Heart right ventricle (tissue), 16 donors: ENCODE measurements around the gene CYP3A4. TPM values are rescaled to one million over a fixed set of nuclear protein-coding genes. Genes with fewer than 3 reads are reported as not detected.
"Not testable (repeated sequence)": the region's sequence is repeated elsewhere in the genome, so short reads cannot be mapped to it uniquely, and the experiment has no call there.

Experiments used
- ATAC-seq, 8 donors: fragments of 200-7000 bp; cut with Tn5 transposase; one replicate each; pipeline ENCODE4 v1.9.1; 2020; ENCODE audit warnings: mild to moderate bottlenecking in 8 of 8, moderate library complexity in 8 of 8, moderate number of reproducible peaks in 1 of 8
- DNase-seq, 2 donors: peaks; one replicate each; pipeline ENCODE4 v3.0.0-alpha.2; 2020
- H3K27ac ChIP-seq, 10 donors: fragments of 200-600 bp; sonication (generic) in 2 of 10; one replicate each; pipeline versions ENCODE4 v1.5.0 to v1.8.0; 2020 to 2022; ENCODE audit warnings: mild to moderate bottlenecking in 3 of 10
- H3K27me3 ChIP-seq, 7 donors: fragments of 200-600 bp; one replicate each; pipeline ENCODE4 v1.8.0; 2021 to 2022; ENCODE audit warnings: mild to moderate bottlenecking in 2 of 7
- H3K36me3 ChIP-seq, 9 donors: fragments of 200-600 bp; sonication (generic) in 1 of 9; one replicate each; pipeline versions ENCODE4 v1.5.0 to v1.8.0; 2020 to 2022; ENCODE audit warnings: mild to moderate bottlenecking in 2 of 9
- H3K4me1 ChIP-seq, 9 donors: fragments of 200-600 bp; sonication (generic) in 1 of 9; one replicate each; pipeline versions ENCODE4 v1.5.0 to v1.8.0; 2020 to 2022; ENCODE audit warnings: mild to moderate bottlenecking in 4 of 9
- H3K4me3 ChIP-seq, 10 donors: fragments of 200-600 bp; sonication (generic) in 2 of 10; one replicate each; pipeline versions ENCODE4 v1.5.0 to v1.8.0; 2020 to 2022; ENCODE audit warnings: mild to moderate bottlenecking in 7 of 10, moderate library complexity in 2 of 10
- H3K9me3 ChIP-seq, 11 donors: fragments of 200-600 bp in 10 of 11; sonication (generic) in 2 of 11; one replicate each; pipeline versions ENCODE4 v1.5.0 to v1.8.0; 2013 to 2022; ENCODE audit warnings: mild to moderate bottlenecking in 2 of 11, control low read depth in 1 of 11, moderate library complexity in 1 of 11
- WGBS, 2 donors: extraction: QIAGEN DNeasy Blood & Tissue Kit; methylation state at CpG; one replicate each; pipeline ENCODE4 v1.1.7; 2013; ENCODE audit warnings: inconsistent platforms in 1 of 2; 5-methylcytosine and 5-hydroxymethylcytosine counted together
- intact Hi-C, 10 donors: fragments of 100-400 bp; cut with DNase I; formaldehyde crosslinking; loops; one replicate each; pipeline versions ENCODE4 v1.11.1 to v1.14.2; 2022
- polyA plus RNA-seq, 2 donors: library from polyadenylated mRNA; stranded (reverse); fragments of 200-250 nt; gene quantifications; one replicate each; pipeline ENCODE4 v1.2.3, GENCODE V29; 2013
- total RNA-seq, 10 donors: library from RNA; stranded (reverse); fragmentation: NEBNext Ultra II Directional in 3 of 10; extraction: Animal tissue kit (Norgen Biotek cat#: 25700) in 3 of 10; gene quantifications; one replicate each; pipeline versions ENCODE4 v1.2.1 to v1.2.4, GENCODE V29; 2021 to 2023
- TF ChIP-seq, protein P1 (sequence below), 9 donors: fragments of 200-600 bp; sonication (generic) in 2 of 9; IDR thresholded peaks; one replicate each; pipeline versions ENCODE4 v1.5.0 to v1.8.0; 2021 to 2022; ENCODE audit warnings: antibody characterized with exemption in 9 of 9, mild to moderate bottlenecking in 5 of 9, moderate library complexity in 1 of 9
- donor health status: Arrhythmogenic right ventricular cardiomyopathy.
- donor health status: ischemic (EF 13 %, LVEDD 7.1; RV severe dilation, severe dysfunction).
- donor health status: healthy with polysubstance abuse.
- donor health status: DM: no; HTN: yes; CAD: no.
- donor health status: DM: no; HTN: no; CAD: no.
- donor health status: ischemic (EF 25% LVEDD 6.9; RV normal size, moderate dysfunction).
- donor health status: ischemic (EF 25% LVEDD 5.7; RV mildly dilated, moderate dysfunction).
- donor health status: healthy.
- donor health status: DM: yes; HTN: yes; CAD: no.
- donor health status: Ischemic cardiomyopathy.
- donor health status: ischemic (EF 35%, LVEDD 5.7; RV mildly dilated, moderate dysfunction).
- donor health status: nonischemic (EF 11% LVEDD 7.7; RV severe dilation, severe dysfunction).
- donor health status: DM: yes; HTN: yes; CAD: no.
- donor health status: PGD.
- donor health status: ischemic (EF 29% LVEDD 5.4; RV normal size, mild dysfunction).
- donor health status: nonischemic (EF 23%, LVEDD 6.1; RV moderate dilation, normal function).

Gene CYP3A4
- total and polyA plus RNA-seq, 12 donors: not detected

DNA sequence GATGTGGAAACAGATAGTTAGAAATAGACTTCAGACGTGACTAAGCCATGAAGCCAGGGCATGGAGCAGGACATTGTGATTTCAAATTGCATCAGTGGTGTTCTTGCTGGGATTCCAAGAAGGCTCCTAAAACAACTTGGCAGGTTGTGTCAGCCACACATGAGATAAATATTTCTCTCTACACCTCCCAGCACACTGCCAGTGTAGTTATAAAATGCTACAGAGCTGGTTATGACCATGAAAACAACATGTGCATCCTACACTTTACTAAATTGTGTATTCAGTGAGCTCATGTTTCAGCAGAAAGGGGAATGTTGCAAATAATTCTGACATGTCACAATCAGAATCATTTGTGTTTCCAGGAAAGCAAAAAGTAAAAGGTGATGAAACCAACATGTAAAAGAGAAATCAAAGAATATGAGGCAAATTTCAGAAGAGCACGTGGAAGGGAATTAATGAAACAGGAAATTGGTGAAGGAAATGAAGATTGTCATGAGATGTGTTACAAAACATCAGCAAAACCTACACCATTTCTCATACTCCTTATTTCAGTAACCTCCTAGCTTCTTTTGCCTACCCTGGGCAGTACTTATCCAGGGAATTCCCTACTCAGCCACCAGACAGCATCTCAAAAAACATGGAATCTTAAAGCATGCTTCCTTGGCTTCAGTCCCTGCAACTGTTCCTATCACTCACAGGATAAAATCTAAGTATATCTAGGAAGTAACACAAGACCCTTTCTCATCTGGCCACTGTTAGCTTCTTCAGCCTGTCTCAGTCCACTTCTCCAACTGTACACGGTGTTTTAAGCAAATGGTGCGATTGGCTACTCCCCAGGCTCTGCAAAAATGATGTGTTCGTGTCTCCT is 43.2 kb downstream of the CYP3A4 start:
- no peak for DNase-seq
- TF ChIP-seq, protein P1, sequence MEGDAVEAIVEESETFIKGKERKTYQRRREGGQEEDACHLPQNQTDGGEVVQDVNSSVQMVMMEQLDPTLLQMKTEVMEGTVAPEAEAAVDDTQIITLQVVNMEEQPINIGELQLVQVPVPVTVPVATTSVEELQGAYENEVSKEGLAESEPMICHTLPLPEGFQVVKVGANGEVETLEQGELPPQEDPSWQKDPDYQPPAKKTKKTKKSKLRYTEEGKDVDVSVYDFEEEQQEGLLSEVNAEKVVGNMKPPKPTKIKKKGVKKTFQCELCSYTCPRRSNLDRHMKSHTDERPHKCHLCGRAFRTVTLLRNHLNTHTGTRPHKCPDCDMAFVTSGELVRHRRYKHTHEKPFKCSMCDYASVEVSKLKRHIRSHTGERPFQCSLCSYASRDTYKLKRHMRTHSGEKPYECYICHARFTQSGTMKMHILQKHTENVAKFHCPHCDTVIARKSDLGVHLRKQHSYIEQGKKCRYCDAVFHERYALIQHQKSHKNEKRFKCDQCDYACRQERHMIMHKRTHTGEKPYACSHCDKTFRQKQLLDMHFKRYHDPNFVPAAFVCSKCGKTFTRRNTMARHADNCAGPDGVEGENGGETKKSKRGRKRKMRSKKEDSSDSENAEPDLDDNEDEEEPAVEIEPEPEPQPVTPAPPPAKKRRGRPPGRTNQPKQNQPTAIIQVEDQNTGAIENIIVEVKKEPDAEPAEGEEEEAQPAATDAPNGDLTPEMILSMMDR (IDR thresholded peaks at IDR 0.05): no peak
- WGBS, 2 donors: 72 to 82% methylated on average over 5 of the region's 5 CpGs
- Histone ChIP-seq H3K36me3 (peaks cover 0 to 18% (median 0%) of the 10 kb centered on the region in 9 donors), H3K4me3 (no peak overlapping the region), H3K27me3 (no peaks in the 10 kb centered on the region), H3K9me3 (peaks cover 0 to 3% (median 0%) of the 10 kb centered on the region in 11 donors), H3K27ac (no peak overlapping the region), H3K4me1 (no peaks in the 10 kb centered on the region)
- intact Hi-C loops: no loop called here
- ATAC-seq: peak in 1 of 8 donors; percentile 25

DNA sequence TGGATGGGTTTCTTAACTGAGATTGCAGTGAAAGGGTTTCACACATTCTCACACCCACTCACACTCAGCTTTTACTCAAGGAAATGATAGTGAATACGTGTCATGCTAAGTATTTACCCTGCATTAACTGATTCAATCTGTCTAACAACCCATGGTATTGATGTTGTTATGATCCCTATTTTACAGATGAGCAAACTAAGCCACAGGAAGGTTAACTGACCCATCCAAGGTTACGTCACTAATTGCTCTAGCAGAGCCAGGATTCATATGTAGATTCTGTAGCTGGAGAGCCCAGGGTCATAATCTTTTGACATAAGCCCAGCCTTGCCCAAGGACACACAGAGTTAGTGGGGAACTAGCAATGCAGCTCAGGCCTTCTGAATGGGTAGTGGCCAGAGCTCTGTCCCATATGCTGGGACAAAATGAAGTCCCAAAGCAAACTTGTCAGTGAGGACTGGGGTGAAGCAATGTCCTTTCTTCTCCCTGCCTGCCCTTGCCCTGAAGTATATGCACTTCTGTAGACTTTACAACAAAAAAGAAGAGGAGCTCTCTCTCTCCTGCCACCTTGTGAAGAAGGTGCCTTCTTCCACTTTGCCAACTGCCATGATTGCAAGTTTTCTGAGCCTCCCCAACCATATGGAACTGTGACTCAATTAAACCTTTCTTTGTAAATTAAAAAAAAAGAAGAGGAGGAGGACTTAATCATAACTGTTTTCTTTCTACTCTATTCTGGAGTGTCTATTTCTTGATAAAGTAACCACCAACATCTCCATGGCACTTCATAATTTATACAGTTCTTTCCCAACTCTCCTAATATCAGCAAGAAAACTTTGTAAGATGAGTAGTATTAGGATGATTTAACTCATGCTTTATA is 44.0 kb downstream of the CYP3A4 start:
- Histone ChIP-seq H3K9me3 (no peaks in the 10 kb centered on the region), H3K27me3 (no peaks in the 10 kb centered on the region), H3K27ac (no peak overlapping the region), H3K4me3 (no peak overlapping the region), H3K4me1 (no peaks in the 10 kb centered on the region), H3K36me3 (peaks cover 0 to 18% (median 0%) of the 10 kb centered on the region in 9 donors)
- no peak for DNase-seq
- TF ChIP-seq, protein P1 (IDR thresholded peaks at IDR 0.05): no peak
- WGBS, 2 donors: 76 to 86% methylated on average over 2 of the region's 2 CpGs
- no peak for ATAC-seq
- intact Hi-C loops: no loop called here

GRCh38 chr7:99737726-99738125 is 46.3 kb downstream of the CYP3A4 start:
- Histone ChIP-seq H3K4me1 (no peaks in the 10 kb centered on the region), H3K27ac (no peak overlapping the region), H3K27me3 (no peaks in the 10 kb centered on the region), H3K9me3 (no peaks in the 10 kb centered on the region), H3K36me3 (peaks cover 0 to 18% (median 0%) of the 10 kb centered on the region in 9 donors), H3K4me3 (no peak overlapping the region)
- TF ChIP-seq, protein P1 (IDR thresholded peaks at IDR 0.05): no peak
- 85 to 92% methylated on average over 1 of the region's 1 CpG for WGBS, 2 donors
- DNase-seq (no peak), ATAC-seq (no peak)
- intact Hi-C loops: no loop called here

- ATAC-seq, H3K27me3 ChIP-seq, intact Hi-C loops, H3K9me3 ChIP-seq, H3K4me3 ChIP-seq, H3K4me1 ChIP-seq, DNase-seq, H3K27ac ChIP-seq: not testable (repeated sequence)
- 90% methylated on average over 4 of the region's 4 CpGs for WGBS, 2 donors
- H3K36me3 ChIP-seq: peaks cover 0 to 18% (median 0%) of the 10 kb centered on the region in 9 donors
These were observed 47.3 kb downstream of the CYP3A4 start for GRCh38 chr7:99736667-99737066.
